GM12878 (cell line): ENCODE results near the gene CCR8. TPM values are rescaled to one million over a fixed set of nuclear protein-coding genes. Genes with fewer than 3 reads are reported as not detected.

Experiments
- ATAC-seq: fragments of 200-7000 bp; cut with Tn5 transposase; 3 replicates; pipeline ENCODE4 v1.9.1; 2020; ENCODE audit warnings: mild to moderate bottlenecking, moderate library complexity
- BruUV-seq: library from RNA; stranded (reverse); fragments of 400-500 nt; replicated peaks from 2 replicates; lab custom pipeline; 2021; lab: Mats Ljungman, UMichigan
- CTCF ChIA-PET: fragments of 300-600 bp; sonication (Branson Sonifier 250); formaldehyde crosslinking; extraction: SDS; loops from one replicate; lab custom pipeline; 2021; ENCODE audit warnings: inconsistent platforms; lab: Yijun Ruan, JAX
- POLR2A ChIA-PET: fragments of 350-600 bp; formaldehyde crosslinking; extraction: SDS; loops from one replicate; lab custom pipeline; 2021; ENCODE audit warnings: inconsistent platforms; lab: Charles Lee
- RAD21 ChIA-PET: fragments of 300-600 bp; sonication (Branson Sonifier 250); formaldehyde crosslinking; loops from one replicate; lab custom pipeline; 2023; ENCODE audit warnings: antibody characterized with exemption; ENCODE audit not compliant: unreplicated experiment; lab: Charles Lee
- SMC1A ChIA-PET: fragments of 300-600 bp; sonication (Branson Sonifier 250); formaldehyde crosslinking; loops from one replicate; lab custom pipeline; 2023; ENCODE audit not compliant: unreplicated experiment, uncharacterized antibody; lab: Charles Lee
- DNase-seq: peaks from one replicate; pipeline ENCODE4 v3.0.0-alpha.2; 2011; ENCODE audit warnings: low read depth, low spot score
- FAIRE-seq: peaks from 3 replicates; lab custom pipeline; 2011; peaks lifted over from hg19 to GRCh38; lab: Jason Lieb, UNC
- H2AFZ ChIP-seq: 2 replicates; pipeline ENCODE4 v1.6.0; 2011; ENCODE audit warnings: low read depth, low read length, control low read depth; ENCODE audit not compliant: control insufficient read depth
- H3K27ac ChIP-seq: 2 replicates; pipeline ENCODE4 v1.5.1; 2011; ENCODE audit warnings: control low read depth; ENCODE audit not compliant: control insufficient read depth, insufficient read depth
- H3K27me3 ChIP-seq, 2 experiments: replicated peaks in 1 of 2; 2 replicates each; pipeline versions ENCODE4 v1.6.0 to v1.6.1; 2011; ENCODE audit warnings: low read length in 1 of 2; ENCODE audit not compliant: control insufficient read depth in 2 of 2, insufficient read depth in 2 of 2
- H3K36me3 ChIP-seq, 2 experiments: 2 replicates each; pipeline ENCODE4 v1.5.1; 2011; ENCODE audit warnings: low read length in 1 of 2; ENCODE audit not compliant: control insufficient read depth in 2 of 2, insufficient read depth in 2 of 2
- H3K4me1 ChIP-seq: 2 replicates; pipeline ENCODE4 v1.6.1; 2011; ENCODE audit warnings: mild to moderate bottlenecking, low read length, moderate library complexity, mixed read lengths; ENCODE audit not compliant: control insufficient read depth, insufficient read depth
- H3K4me2 ChIP-seq: 2 replicates; pipeline ENCODE4 v1.6.0; 2011; ENCODE audit warnings: control low read depth; ENCODE audit not compliant: control insufficient read depth, insufficient read depth
- H3K4me3 ChIP-seq: fragments of 200-600 bp; sonication (generic); 2 replicates; pipeline ENCODE4 v1.5.1; 2016
- H3K79me2 ChIP-seq: 2 replicates; pipeline ENCODE4 v1.6.0; 2011; ENCODE audit warnings: low read length; ENCODE audit not compliant: control insufficient read depth, insufficient read depth
- H3K9ac ChIP-seq: 2 replicates; pipeline ENCODE4 v1.8.0; 2011; ENCODE audit warnings: low read length, control low read depth, mixed read lengths; ENCODE audit not compliant: control insufficient read depth, insufficient read depth
- H3K9me3 ChIP-seq: replicated peaks from 3 replicates; pipeline ENCODE4 v1.5.1; 2011; ENCODE audit warnings: mild to moderate bottlenecking, low read length; ENCODE audit not compliant: control insufficient read depth, insufficient read depth
- H4K20me1 ChIP-seq: 2 replicates; pipeline ENCODE4 v1.6.0; 2011; ENCODE audit not compliant: control insufficient read depth, insufficient read depth
- ATF2 ChIP-seq: IDR thresholded peaks from 2 replicates; pipeline ENCODE4 v1.6.1; 2012; ENCODE audit warnings: low read length, inconsistent platforms
- E2F8 ChIP-seq: fragments of 450-650 bp; IDR thresholded peaks from 2 replicates; pipeline ENCODE4 v1.6.1; 2018; ENCODE audit warnings: mild to moderate bottlenecking, low read depth, moderate library complexity; ENCODE audit not compliant: partially characterized antibody
- EGR1 ChIP-seq, 2 experiments: IDR thresholded peaks; 1 replicate in 1 of 2; 2 replicates in 1 of 2; pipeline ENCODE4 v1.6.1; 2011 to 2012; ENCODE audit warnings: low read depth in 2 of 2, low read length in 2 of 2, borderline replicate concordance in 1 of 2, mild to moderate bottlenecking in 1 of 2, moderate library complexity in 1 of 2
- EP300 ChIP-seq, 2 experiments: fragments of 150-350 bp in 1 of 2; IDR thresholded peaks; 2 replicates each; pipeline ENCODE4 v1.6.1; 2011 to 2012; ENCODE audit warnings: low read depth in 2 of 2, low read length in 2 of 2, borderline replicate concordance in 1 of 2, improper control_type of control experiment in 1 of 2, inconsistent platforms in 1 of 2; ENCODE audit not compliant: control insufficient read depth in 1 of 2
- EZH2 ChIP-seq: IDR thresholded peaks from 2 replicates; pipeline ENCODE4 v1.6.1; 2012; ENCODE audit warnings: low read depth, mild to moderate bottlenecking, control low read depth, inconsistent platforms, low read length, borderline replicate concordance; ENCODE audit not compliant: control insufficient read depth
- FOS ChIP-seq: IDR thresholded peaks from 3 replicates; pipeline ENCODE4 v1.6.1; 2011; ENCODE audit warnings: borderline replicate concordance; ENCODE audit not compliant: insufficient read length; ENCODE audit errors: extremely low read depth
- FOXK2 ChIP-seq: fragments of 450-650 bp; IDR thresholded peaks from 2 replicates; pipeline ENCODE4 v1.6.1; 2017; ENCODE audit warnings: mild to moderate bottlenecking, moderate library complexity
- IKZF1 ChIP-seq: fragments of 450-650 bp; conservative IDR thresholded peaks from 2 replicates; pipeline ENCODE4 v1.6.1; 2017; ENCODE audit warnings: antibody characterized with exemption, mild to moderate bottlenecking
- IKZF2 ChIP-seq, 2 experiments: fragments of 450-650 bp; IDR thresholded peaks; 2 replicates each; pipeline ENCODE4 v1.6.1; 2017; ENCODE audit warnings: mild to moderate bottlenecking in 2 of 2, moderate library complexity in 2 of 2
- MXI1 ChIP-seq: fragments of 150-350 bp; IDR thresholded peaks from 2 replicates; pipeline ENCODE4 v1.6.1; 2011; ENCODE audit warnings: low read depth, mild to moderate bottlenecking, inconsistent platforms, low read length, improper control_type of control experiment
- NBN ChIP-seq: fragments of 450-650 bp; IDR thresholded peaks from 2 replicates; pipeline ENCODE4 v1.6.1; 2016
- NFIC ChIP-seq: IDR thresholded peaks from 2 replicates; pipeline ENCODE4 v1.6.1; 2012; ENCODE audit warnings: low read depth, mild to moderate bottlenecking, inconsistent platforms, low read length, moderate library complexity
- POLR2AphosphoS2 ChIP-seq: IDR thresholded peaks from 2 replicates; pipeline ENCODE4 v1.6.1; 2011; ENCODE audit warnings: low read depth, mild to moderate bottlenecking, low read length, improper control_type of control experiment, moderate library complexity
- RAD21 ChIP-seq: IDR thresholded peaks from 2 replicates; pipeline ENCODE4 v1.6.1; 2011; ENCODE audit warnings: mild to moderate bottlenecking, low read depth, low read length, moderate library complexity; ENCODE audit not compliant: insufficient read depth
- SMAD5 ChIP-seq: IDR thresholded peaks from 2 replicates; pipeline ENCODE4 v1.6.1; 2016; ENCODE audit warnings: antibody characterized with exemption, low read depth
- TCF12 ChIP-seq: IDR thresholded peaks from 2 replicates; pipeline ENCODE4 v1.6.1; 2011; ENCODE audit warnings: low read depth, mild to moderate bottlenecking, low read length
- TCF7 ChIP-seq: IDR thresholded peaks from 2 replicates; pipeline ENCODE4 v1.6.1; 2014; ENCODE audit warnings: antibody characterized with exemption, borderline replicate concordance
- ZNF217 ChIP-seq: fragments of 450-650 bp; IDR thresholded peaks from 2 replicates; pipeline ENCODE4 v1.6.1; 2017; ENCODE audit warnings: antibody characterized with exemption, mild to moderate bottlenecking
- WGBS: methylation state at CpG from one replicate; pipeline ENCODE4 v1.1.6; 2016; ENCODE audit warnings: low lambda C conversion rate; ENCODE audit not compliant: insufficient replicate concordance, insufficient coverage; ENCODE audit errors: missing lambda C conversion rate; 5-methylcytosine and 5-hydroxymethylcytosine counted together
- in situ Hi-C: fragments of 300-500 bp; cut with MboI; formaldehyde crosslinking; loops from 9 replicates; pipeline ENCODE4 v1.14.3; 2018; ENCODE audit warnings: mixed read lengths
- intact Hi-C: fragments of 100-400 bp; cut with micrococcal nuclease; formaldehyde crosslinking; loops from one replicate; pipeline ENCODE4 v1.14.2; 2022; ENCODE audit not compliant: unreplicated experiment
- polyA plus RNA-seq, 11 experiments: library from polyadenylated mRNA; depleted of rRNA in 4 of 11; unstranded in 6 of 11; stranded (reverse) in 5 of 11; fragments of >200 nt; fragmentation: Nextera tagmentation in 4 of 11; fragmentation: Illumina TruSeq in 1 of 11; extraction: Ambion mirVana in 4 of 11; extraction: Trizol in 1 of 11; gene quantifications; 1 replicate in 1 of 11; 2 replicates in 10 of 11; pipeline versions ENCODE4 v1.2.1 to v1.2.3, GENCODE V29; 2011 to 2016; ENCODE audit warnings: inconsistent platforms in 2 of 11, missing spikeins in 2 of 11, low read depth in 1 of 11
- total RNA-seq, 4 experiments: library from RNA; depleted of rRNA in 3 of 4; stranded (reverse); fragments of >200 nt in 3 of 4; fragmentation: Illumina TruSeq in 1 of 4; extraction: Trizol in 1 of 4; gene quantifications; 2 replicates each; pipeline versions ENCODE4 v1.2.1 to v1.2.3, GENCODE V29; 2013 to 2021
- TF ChIP-seq, protein P1 (sequence below): IDR thresholded peaks from 2 replicates; pipeline ENCODE4 v1.6.1; 2012; ENCODE audit warnings: low read depth, low read length, improper control_type of control experiment

The CCR8 gene
- total and polyA plus RNA-seq, 10 of the 15 experiments (the other 5 are each of a cell fraction or from before 2014, with no cell fraction given), result 5.2 to 28.8 (median 15.6) TPM

GRCh38 chr3:39334205-39334604 lies 4.7 kb downstream of the CCR8 start:
- no peak for ATAC-seq
- DNase-seq, result no peak
- ChIA-PET CTCF (interaction anchor here (0.8 kb wide), 1 partner anchor 12 kb away, joined by 3 read pairs; no protein-coding TSS in a partner anchor), RAD21 (interaction anchor here (2.1 kb wide), 1 partner anchor 42 kb away, joined by 4 read pairs; no protein-coding TSS in a partner anchor), POLR2A (no interaction called here), SMC1A (interaction anchor here (1.0 to 1.5 kb wide), 2 partner anchors 11 to 44 kb away, joined by 3 to 4 read pairs; no protein-coding TSS in a partner anchor)
- H3K9ac ChIP-seq, result no peak overlapping the region
- H3K79me2 ChIP-seq, result no peaks in the 10 kb centered on the region
- intact Hi-C loops, result no loop called here
- TF ChIP-seq SMAD5, result no peak
- TF ChIP-seq MXI1, result no peak
- TF ChIP-seq IKZF2 (IDR thresholded peaks at IDR 0.05), result no peak
- TF ChIP-seq EZH2, result no peak
- no peak for TF ChIP-seq NBN
- TF ChIP-seq TCF12, result no peak
- TF ChIP-seq EP300 (IDR thresholded peaks at IDR 0.05; ENCODE audit: borderline replicate concordance in 1 of 2, control insufficient read depth in 1 of 2, low read depth in 2 of 2, low read length in 2 of 2), result no peak
- TF ChIP-seq, protein P1, sequence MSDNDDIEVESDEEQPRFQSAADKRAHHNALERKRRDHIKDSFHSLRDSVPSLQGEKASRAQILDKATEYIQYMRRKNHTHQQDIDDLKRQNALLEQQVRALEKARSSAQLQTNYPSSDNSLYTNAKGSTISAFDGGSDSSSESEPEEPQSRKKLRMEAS, result no peak
- TF ChIP-seq FOS, result no peak
- TF ChIP-seq EGR1 (IDR thresholded peaks at IDR 0.05; ENCODE audit: borderline replicate concordance in 1 of 2, low read depth in 2 of 2, low read length in 2 of 2), result no peak
- TF ChIP-seq E2F8, result no peak
- no peak for TF ChIP-seq ATF2
- TF ChIP-seq FOXK2, result no peak
- TF ChIP-seq NFIC, result no peak
- no peak for TF ChIP-seq IKZF1
- TF ChIP-seq TCF7, result no peak
- TF ChIP-seq ZNF217, result no peak
- TF ChIP-seq RAD21, result no peak
- no peak for TF ChIP-seq POLR2AphosphoS2
- H3K4me1 ChIP-seq, result peaks cover 8% of the 10 kb centered on the region; the same call in 1 of the 2 replicates
- no peak overlapping the region for H3K4me3 ChIP-seq
- FAIRE-seq, result no peak
- no peak overlapping the region for H2AFZ ChIP-seq
- in situ Hi-C loops, result no loop called here
- BruUV-seq, result no TSS peak
- H3K27ac ChIP-seq, result no peak overlapping the region
- no peaks in the 10 kb centered on the region for H4K20me1 ChIP-seq
- no peaks in the 10 kb centered on the region for H3K27me3 ChIP-seq
- WGBS, result 46% methylated on average over 4 of the region's 4 CpGs
- H3K36me3 ChIP-seq, result no peaks in the 10 kb centered on the region
- H3K9me3 ChIP-seq, result no peaks in the 10 kb centered on the region
- H3K4me2 ChIP-seq, result no peak overlapping the region
